Kidney glomerular epithelial cell (primary cell): ENCODE data around the gene MINDY3.
"Not testable (repeated sequence)": the region's sequence is repeated elsewhere in the genome, so short reads cannot be mapped to it uniquely, and the experiment has no call there.

Experiments
- DNase-seq: peaks from one replicate; lab custom pipeline; 2025; lab: John Stamatoyannopoulos, UW

Gene MINDY3

DNA sequence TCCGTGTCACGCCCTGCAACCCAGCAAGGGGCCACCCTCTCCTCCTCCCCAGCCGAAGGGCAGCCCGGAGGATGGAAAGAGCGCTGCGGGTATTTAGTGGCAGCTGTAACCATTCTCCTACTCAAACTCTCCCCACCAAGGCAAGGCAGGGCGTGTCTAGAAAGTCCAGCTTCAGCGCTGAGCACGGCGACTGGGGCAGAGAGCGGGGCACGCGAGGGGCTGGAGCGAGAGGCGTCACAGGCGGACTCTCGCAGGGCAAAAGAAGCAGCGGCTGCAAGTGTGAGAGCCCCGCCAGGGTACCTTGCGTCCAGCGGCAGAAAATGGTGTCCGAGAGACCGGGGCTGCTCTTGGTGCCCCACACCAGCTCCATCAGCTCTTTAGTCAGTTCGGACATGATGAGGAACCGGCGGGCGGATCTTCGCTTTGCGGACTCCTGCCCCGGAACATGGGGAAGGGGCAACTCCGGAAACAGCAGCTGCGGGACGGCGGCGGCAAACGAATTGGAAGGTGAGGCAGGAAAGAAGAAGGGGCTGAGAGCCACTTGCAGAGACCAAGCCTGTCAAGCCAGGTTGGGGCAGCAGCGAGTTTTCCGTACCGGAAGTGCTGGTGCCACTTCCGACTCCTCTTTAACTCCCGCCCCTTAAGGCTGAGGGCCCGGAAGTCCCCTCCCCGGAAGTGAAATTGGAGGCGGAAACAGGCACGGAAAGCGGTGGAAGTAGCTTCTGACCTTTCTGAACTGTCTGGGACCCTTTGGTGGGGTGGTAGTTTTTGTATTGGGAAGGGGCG, at the start of gene MINDY3:
Gene MINDY3 (minus strand): TSS at position 602 of the 786 bp plus-strand sequence. CDS start 208 bp downstream, at position 394.
- peak; percentile 69 for DNase-seq

DNA sequence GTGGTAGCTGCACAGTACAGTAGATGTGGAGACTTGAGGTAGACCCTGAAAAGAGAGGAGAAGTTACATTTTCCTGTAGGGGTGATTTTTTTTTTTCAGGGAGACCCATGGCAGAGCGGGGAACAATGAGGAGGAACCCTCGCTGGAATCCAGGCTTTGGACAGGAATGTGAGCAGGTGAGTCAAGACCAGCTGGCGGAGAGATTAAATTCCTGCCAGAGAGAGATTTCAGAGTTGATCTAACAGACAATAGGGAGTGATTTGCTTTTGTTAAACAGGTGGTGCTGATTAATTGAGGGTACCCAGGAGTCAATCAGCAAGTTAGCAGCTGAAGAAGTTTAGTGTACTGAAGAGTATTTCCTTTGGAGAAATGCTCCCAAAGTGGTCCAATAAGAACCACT, 41.6 kb upstream of the MINDY3 start:
- no peak for DNase-seq

DNA sequence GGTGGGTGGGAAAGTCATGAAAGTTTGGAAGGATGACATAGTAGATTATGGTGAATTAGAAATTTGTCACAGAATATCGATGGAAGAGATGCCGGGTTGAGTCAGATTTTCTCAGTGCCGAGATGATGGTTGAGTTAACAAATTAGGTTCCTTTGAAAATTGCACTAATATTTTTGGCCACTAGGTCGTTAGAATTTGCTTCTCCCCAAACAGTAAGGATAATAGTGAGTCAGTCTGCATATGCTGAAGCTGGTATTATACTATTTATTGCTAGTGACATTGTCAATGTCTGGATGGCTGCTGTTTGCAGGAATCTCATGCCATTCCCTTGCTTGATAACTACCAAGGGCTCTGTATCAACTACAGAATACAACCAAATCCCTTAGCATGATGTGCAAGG, 37.7 kb upstream of the MINDY3 start:
- peak; percentile 22 for DNase-seq

DNA sequence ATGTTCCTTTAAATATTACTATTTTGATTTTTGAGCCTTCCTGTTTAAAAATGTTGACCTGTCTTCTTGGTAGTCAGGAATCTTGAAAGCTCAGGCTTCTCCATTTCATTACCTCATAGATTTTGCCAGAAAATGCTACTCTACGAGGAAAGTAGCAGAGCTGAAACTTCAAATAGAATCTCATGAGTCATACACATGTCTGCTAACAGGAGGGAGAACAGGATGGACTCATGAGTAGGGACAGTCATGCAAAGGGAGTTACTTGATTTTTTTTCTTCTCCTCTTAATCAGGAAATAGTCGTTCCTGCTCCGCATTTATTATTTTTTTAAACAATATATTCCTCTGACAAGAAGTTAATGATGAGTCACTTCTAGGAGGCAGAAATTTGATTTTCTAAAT, 37.0 kb upstream of the MINDY3 start:
- peak; percentile 52 for DNase-seq

DNA sequence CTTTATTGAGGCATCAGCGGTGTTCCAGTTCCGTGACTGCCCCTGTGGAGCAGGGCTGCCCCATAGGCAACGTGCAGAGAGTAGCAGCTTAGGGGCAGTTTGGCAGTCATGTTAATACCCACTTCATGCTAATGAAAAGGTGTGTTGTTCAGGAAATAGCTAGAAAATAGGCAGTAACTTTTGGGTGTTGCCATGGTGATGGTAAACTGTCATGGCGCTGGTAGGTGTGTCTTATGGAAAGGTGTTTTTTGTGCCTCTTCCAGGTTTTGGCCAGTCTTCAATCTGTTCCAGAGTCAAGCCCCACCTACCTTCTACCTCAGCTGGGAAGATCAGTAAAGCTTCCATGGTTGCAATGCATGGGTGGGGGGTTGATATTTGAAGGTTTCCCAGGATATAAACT, 36.3 kb upstream of the MINDY3 start:
- DNase-seq: no peak

DNA sequence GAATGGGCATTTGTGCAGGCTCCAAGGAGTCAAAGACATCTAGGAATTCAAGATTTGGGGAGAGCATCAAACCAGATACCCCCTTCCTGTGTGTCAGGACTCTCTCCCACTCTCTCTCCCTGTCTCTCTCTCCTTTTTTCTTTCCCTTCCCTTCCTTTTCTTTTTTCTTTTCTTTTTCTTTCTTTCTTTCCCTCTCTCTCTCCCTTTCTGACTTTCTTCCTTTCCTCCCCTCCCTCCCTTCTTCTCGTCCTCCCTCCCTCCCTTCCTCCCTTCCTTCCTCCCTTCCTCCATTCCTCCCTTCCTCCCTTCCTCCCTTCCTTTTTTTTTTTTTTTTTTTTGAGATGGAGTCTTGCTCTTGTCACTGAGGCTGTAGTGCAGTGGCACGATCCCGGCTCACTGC, 24.1 kb upstream of the MINDY3 start:
- no peak for DNase-seq

DNA sequence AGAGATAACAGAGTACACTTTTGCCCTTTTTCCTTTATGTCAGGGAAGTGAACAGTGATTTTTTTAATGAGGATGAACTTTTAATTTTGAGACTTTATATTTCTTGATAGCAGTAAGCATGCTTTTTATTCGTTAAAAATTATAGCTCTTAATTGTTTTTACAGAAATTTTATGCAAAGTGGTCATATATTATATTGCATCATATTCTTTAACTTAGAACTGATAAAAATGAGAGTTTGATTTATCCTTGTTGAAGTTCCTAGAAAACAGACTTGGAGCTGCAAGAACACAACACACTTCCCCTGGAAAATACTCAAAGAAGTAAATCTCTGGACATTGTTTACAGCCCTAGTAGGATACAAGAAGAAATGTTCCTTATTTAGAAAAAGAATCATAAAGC, 21.2 kb upstream of the MINDY3 start:
- no peak for DNase-seq

DNA sequence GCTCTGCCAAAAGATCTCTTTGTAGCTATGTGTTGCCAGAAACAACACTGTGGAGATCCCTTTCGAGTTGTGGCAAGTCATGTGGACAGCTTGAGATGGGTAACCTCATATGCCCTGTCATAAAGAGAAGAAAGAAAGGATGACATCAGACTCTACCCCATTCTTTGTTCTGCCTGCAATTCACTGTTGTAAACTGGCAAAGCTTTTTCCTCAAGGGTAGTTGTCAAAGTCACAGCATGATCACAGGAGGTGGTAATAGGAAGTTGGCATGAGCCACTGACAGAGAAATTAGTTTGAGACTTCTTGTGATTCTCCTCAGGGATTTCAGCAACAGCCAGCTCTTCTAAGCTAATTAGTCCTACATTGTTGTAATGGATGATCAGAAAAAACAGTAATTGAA, 19.4 kb upstream of the MINDY3 start:
- DNase-seq: no peak

DNA sequence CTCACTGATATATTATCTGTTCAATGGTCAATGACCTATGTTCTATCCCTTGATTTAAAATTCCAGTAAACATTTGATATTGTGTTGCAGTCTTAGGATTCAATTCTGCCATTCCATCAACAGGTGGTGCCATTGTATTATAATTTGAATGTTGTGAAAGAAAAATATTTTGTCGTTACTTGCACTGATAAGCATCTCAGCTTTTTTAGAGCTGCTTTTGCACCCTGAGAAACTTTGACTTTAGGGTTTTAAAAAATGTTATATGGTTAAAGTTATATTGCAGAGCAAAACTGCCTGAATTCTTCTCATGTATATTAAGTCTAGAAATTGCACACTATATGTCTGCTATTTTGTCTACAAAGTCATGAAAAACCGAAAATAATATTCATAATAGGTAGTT, 18.8 kb upstream of the MINDY3 start:
- peak; percentile 45 for DNase-seq

DNA sequence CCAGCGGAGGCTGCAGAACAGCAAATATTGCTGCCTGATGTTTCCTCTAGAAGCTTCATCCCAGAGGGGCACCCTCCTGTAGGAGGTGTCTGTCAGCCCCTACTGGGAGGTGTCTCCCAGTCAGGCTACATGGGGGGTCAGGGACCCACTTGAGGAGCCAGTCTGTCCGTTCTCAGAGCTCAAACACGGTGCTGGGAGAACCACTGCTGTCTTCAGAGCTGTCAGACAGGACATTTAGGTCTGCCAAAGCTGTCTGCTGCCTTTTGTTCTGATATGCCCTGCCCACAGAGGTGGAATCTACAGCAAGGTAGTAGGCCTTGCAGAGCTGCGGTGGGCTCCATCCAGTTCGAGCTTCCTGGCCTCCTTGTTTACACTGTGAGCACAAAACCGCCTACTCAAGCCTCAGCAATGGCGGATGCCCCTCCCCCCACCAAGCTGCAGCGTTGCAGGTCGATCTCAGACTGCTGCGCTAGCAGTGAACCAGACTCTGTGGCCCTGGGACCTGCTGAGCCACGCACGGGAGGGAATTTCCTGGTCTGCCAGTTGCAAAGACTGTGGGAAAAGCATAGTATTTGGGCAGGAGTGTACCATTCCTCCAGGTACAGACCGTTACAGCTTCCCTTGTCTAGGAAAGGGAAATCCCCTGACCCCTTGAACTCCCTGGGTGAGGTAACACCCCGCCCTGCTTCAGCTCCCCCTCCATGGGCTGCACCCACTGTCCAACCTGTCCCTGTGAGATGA, 17.7 kb upstream of the MINDY3 start:
- no peak for DNase-seq

DNA sequence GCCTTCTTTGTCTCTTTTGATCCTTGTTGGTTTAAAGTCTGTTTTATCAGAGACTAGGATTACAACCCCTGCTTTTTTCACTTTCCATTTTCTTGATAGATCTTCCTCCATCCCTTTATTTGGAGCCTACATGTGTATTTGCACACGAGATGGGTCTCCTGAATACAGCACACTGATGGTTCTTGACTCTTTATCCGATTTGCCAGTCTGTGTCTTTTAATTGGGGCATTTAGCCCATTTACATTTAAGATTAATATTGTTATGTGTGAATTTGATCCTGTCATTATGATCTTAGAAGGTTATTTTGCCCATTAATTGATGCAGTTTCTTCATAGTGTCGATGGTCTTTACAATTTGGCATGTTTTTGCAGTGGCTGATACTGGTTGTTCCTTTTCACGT, 16.0 kb upstream of the MINDY3 start:
- not testable (repeated sequence) for DNase-seq

DNA sequence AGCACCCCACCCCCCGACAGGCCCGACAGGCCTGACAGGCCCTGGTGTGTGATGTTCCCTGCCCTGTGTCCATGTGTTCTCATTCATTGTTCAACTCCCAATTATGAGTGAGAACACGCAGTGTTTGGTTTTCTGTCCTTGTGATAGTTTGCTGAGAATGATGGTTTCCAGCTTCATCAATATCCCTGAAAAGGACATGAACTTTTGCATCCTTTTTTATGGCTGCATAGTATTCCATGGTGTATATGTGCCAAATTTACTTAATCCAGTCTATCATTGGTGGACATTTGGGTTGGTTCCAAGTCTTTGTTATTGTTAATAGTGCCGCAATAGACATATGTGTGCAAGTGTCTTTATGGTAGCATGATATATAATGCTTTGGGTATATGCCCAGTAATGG, 12.3 kb upstream of the MINDY3 start:
- not testable (repeated sequence) for DNase-seq

DNA sequence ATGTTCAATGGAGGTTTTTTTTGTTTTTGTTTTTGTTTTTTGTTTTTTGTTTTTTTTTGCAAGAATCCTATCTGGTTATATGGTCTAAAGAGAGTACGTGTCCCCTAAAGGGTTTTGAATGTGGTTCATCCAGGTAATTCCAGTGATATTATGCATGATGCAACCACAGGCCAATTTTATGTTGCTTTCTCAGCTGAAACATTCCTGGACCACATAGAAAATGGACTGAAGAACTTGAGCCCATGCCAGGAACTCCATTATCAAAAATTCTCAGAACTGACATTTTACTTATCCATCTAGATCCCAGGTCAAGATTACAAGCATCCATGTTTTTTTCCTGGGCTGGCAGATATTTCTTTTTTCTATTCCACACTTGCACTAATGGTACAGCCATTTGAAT, 11.5 kb upstream of the MINDY3 start:
- no peak for DNase-seq

DNA sequence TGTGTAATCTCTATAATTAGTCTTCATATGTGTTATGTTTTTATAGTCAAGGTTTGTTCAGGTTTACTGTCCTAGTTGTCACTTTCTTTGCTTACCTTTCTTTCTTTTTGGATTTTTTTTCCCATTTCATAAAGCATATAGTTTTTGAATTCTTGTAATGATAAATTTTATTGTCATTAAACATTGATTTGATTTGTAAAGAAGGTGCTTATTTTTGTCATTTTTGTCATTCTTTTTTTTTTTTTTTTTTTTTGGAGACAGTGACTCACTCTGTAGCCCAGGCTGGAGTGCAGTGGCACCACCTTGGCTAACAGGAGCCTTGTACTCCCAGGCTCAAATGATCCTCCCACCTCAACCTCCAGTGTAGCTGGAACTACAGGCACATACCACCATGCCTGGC, 9.6 kb upstream of the MINDY3 start:
- DNase-seq: no peak

DNA sequence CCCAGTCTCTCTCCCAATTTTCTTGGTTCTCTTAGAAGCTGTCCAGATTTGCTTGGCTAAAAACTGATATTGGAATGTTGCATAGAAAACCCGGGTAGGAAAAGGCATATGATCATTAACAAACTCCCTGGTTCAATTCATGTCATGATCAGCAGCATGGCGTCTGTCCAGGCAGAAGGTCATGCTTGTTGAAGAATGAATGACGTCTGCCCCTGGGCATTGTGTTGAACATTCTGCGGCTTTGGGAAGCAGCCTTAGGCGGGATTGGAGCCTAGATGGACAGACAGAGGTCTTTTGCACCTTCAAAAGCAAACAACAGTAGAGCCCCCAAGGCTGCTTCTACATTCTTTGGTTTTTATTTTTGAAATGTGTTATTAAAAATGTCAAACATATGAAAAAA, 7.7 kb upstream of the MINDY3 start:
- DNase-seq: no peak

DNA sequence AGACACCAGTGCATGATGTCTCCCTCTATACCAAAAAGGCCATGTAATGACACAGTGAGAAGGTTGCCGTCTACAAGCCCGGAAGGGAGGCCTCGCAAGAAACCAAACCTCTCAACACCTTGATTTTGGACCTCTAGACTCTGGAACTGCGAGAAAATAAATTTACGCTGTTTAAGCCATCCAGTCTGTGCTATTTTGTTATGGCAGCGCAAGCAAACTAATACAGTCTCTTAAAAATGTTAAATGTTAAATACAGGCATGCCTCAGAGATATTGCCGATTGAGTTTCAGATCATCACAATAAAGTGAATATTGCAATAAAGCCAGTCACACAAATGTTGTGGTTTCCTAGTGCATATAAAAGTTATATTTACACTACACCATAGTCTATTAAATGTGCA, 5.0 kb upstream of the MINDY3 start:
- DNase-seq: no peak

DNA sequence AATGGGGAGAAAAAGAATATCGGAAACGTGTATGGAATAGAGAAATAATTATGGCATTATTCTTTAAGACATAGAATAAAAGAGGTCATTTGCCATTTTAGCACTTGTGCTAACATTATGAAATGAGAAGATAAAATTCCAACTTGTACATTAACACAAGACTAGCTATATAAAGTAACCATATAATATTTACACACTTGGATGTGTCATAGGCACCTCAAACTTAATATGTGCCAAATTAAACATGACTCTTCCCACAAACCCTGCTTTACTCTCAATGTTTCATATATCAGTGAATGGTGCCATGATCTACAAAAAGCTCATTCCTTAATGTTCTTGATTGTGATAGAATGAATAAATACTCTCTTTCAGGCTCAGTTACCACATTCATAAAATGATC, 4.1 kb upstream of the MINDY3 start:
- DNase-seq: no peak

DNA sequence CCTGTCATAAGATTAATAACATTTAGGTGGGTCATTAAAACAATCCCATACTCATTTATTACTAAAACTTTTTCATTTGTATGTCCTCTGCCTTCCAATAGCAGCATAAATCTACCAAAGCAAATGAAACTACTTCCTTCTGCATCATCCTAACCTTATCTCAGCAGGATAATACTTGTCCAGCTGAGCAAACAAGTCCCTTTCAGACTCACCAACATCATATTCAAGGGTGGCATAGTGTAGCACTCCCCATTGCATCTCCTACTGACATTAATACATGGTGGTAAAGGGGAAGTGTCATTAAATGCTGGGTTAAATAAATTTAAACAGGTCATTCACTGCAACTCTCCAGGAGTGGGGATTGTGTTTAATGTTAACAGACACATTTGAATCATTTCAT, 3.4 kb upstream of the MINDY3 start:
- no peak for DNase-seq

DNA sequence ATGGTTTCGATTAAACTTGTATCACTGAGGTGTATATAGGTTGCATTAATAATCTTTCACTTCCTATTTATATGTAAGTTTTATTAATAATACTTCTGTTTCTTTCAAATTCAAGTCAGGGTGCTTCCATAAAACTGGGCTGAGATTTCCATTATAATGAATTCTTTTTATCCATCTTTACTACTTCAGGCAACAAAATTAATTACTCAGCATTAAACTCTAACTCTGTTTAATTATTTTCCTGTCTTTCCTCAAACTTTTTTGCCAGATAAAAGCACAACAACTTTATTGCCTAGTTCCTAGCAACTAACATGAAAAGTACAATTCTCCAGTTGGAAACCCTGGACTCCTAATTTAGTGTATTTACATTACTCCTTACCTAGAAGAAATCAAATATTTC, 3.0 kb upstream of the MINDY3 start:
- DNase-seq: no peak

DNA sequence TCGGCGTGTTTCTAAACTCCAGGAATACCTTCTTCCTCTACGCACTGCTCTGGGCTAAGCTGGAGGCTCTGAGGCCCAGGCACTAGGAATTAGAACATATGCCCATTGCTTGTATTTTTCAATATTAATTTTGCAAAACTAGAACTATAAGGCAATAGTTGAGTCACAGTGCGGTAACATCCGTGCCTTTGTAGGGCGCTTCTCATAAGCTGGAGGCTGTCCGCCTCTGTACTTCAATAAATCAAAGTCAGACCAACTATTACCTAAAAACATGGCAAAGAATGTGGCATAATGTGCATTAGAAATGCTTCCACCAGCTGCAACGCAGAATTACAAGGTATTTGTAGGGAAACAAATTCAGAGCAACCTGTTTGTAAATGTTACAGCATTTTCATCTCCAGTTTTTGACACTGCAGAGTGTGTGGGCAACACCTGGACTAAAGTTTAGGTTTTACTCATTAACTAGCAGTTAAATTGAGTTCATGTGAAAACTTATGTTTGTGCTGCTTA, 440 bp upstream of the MINDY3 start:
- no peak for DNase-seq

DNA sequence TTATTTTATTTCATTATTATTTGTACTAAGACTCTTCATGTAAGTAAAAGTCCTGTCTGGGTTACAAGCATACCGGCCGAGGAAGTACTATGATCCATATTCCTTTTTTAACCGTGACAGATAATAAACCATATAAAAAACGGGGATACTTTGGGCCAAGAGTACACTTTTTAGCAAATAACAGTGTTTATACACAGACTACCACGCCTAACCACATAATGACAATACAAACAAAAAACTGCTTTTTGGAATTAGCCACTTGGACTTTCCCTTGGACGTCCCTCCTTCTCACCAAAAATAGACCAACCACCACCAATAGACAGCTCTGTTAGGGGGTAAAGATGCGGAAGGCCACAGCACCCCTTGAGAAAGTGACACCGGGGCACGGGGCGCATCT, 800 bp downstream of the MINDY3 start:
- DNase-seq: no peak

DNA sequence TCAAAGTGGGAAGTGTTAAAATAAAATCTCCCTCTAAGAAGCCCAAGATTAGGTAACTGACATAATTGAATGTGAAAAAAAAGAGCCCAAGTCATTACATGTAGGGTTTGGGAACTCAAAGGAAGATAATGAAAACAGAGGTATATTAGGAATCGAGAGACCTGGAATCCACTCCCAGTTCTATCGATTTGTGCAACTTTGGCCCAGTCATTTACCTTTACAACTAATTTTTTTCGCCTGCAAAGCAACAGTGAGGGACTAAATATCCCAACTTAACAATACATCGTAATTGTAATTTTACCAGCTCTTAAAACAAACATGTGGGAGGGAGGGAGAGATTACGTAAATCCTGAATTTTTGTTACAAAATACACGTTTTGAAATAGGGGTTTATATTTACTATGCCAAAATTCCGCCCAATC, 1.4 kb downstream of the MINDY3 start:
- no peak for DNase-seq

DNA sequence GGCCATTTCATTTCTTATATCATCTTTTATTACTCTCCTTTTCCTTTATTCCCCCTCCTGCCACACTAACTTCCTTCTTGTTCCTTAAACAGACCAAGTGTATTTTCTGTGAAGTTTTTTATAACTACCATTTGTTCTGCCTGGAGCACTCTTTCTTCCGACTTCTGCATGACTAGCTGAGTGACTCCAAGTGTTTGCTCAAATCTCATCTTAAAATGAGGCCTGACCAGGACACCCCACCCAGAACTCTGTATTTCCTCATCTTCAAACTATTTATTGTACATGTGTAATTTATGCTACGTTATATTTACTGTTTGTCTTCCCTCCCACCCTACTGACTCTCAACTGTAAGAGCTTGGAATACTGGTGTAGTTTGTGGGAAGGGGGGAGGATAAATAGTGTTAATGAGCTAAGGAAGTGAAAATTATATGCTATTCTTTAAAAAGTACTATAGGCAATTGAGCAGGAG, 3.2 kb downstream of the MINDY3 start:
- no peak for DNase-seq
